ENCODE results near the gene RFC2.
"Not testable (repeated sequence)": the region's sequence is repeated elsewhere in the genome, so short reads cannot be mapped to it uniquely, and the experiment has no call there.

The RFC2 gene

GRCh38 chr7:74254858-74255379 lies 720 bp upstream of the RFC2 start:
- DNase-seq, result no peak
- intact Hi-C loops (cut with DNase I), result loop anchor here (2.0 to 5.0 kb wide), 3 partner anchors 37 to 402 kb away; partner anchors contain the start of genes EIF4H and GTF2I

- no peak for DNase-seq
- intact Hi-C loops (cut with DNase I), result loop anchor here (2.0 to 5.0 kb wide), 2 partner anchors 79 to 404 kb away; partner anchors contain the start of genes EIF4H and GTF2I
Observed at GRCh38 chr7:74253835-74254128, 417 bp downstream of the RFC2 start.

- no peak for DNase-seq
- intact Hi-C loops (cut with DNase I), result loop anchor here (5.0 kb wide), 1 partner anchor 404 kb away; the partner anchor contains the start of gene GTF2I
Observed at GRCh38 chr7:74253331-74253730, 868 bp downstream of the RFC2 start.

GRCh38 chr7:74252893-74253292 lies 1.3 kb downstream of the RFC2 start:
- intact Hi-C loops (cut with DNase I), result loop anchor here (5.0 kb wide), 1 partner anchor 404 kb away; the partner anchor contains the start of gene GTF2I
- no peak for DNase-seq

- intact Hi-C loops (cut with DNase I); DNase-seq: not testable (repeated sequence)
Observed at GRCh38 chr7:74249058-74249457, 5.1 kb downstream of the RFC2 start.

- intact Hi-C loops (cut with DNase I), result no loop called here
- DNase-seq, result no peak
Observed at GRCh38 chr7:74248156-74248555, 6.0 kb downstream of the RFC2 start.

GRCh38 chr7:74246497-74246896 lies 7.7 kb downstream of the RFC2 start:
- intact Hi-C loops (cut with DNase I), result no loop called here
- no peak for DNase-seq

- DNase-seq, result no peak
- intact Hi-C loops (cut with DNase I), result no loop called here
Observed at GRCh38 chr7:74242122-74242443, 12.1 kb downstream of the RFC2 start.

GRCh38 chr7:74240482-74240881 lies 13.7 kb downstream of the RFC2 start:
- DNase-seq, result no peak
- intact Hi-C loops (cut with DNase I), result no loop called here

GRCh38 chr7:74236284-74236683 lies 17.9 kb downstream of the RFC2 start:
- intact Hi-C loops (cut with DNase I), result no loop called here
- DNase-seq, result no peak

GRCh38 chr7:74235518-74236268 lies 18.5 kb downstream of the RFC2 start:
- intact Hi-C loops (cut with DNase I), result no loop called here
- no peak for DNase-seq

GRCh38 chr7:74233655-74234285 lies 20.4 kb downstream of the RFC2 start:
- DNase-seq, result no peak
- intact Hi-C loops (cut with DNase I), result no loop called here

GRCh38 chr7:74231232-74231590 lies 23.0 kb downstream of the RFC2 start:
- peak in 1 of 10 donors; percentile 69 for DNase-seq
- intact Hi-C loops (cut with DNase I), result no loop called here

- intact Hi-C loops (cut with DNase I), result no loop called here
- DNase-seq, result no peak
Observed at GRCh38 chr7:74230446-74231231, 23.6 kb downstream of the RFC2 start.

- DNase-seq, result peak in 1 of 10 donors; percentile 66
- intact Hi-C loops (cut with DNase I), result no loop called here
Observed at GRCh38 chr7:74228951-74229900, 25.0 kb downstream of the RFC2 start.

- DNase-seq, result peak in 1 of 10 donors; percentile 82
- intact Hi-C loops (cut with DNase I), result no loop called here
Observed at GRCh38 chr7:74226633-74227032, 27.6 kb downstream of the RFC2 start.

GRCh38 chr7:74225400-74225799 lies 28.8 kb downstream of the RFC2 start:
- peak in 1 of 10 donors; percentile 43 for DNase-seq
- intact Hi-C loops (cut with DNase I), result no loop called here

- intact Hi-C loops (cut with DNase I), result not testable (repeated sequence)
- DNase-seq, result peak in 1 of 10 donors; percentile 73
Observed at GRCh38 chr7:74224907-74225306, 29.3 kb downstream of the RFC2 start.

GRCh38 chr7:74224511-74224832 lies 29.7 kb downstream of the RFC2 start:
- intact Hi-C loops (cut with DNase I), result no loop called here
- DNase-seq, result no peak

Data from posterior cingulate gyrus (tissue), 11 donors.